MM.1S (cell line): ENCODE results near the gene VAMP2.

ENCODE experiments used
- DNase-seq: peaks from one replicate; pipeline ENCODE4 v3.0.0-alpha.2; 2015
- H2AFZ ChIP-seq: fragments of 300-600 bp; sonication (generic); 2 replicates; pipeline ENCODE4 v1.6.0; 2016; ENCODE audit warnings: antibody characterized with exemption, low read length
- H3F3A ChIP-seq: fragments of 300-600 bp; sonication (generic); 2 replicates; pipeline ENCODE4 v1.6.1; 2016; ENCODE audit warnings: mild to moderate bottlenecking, antibody characterized with exemption, low read length, moderate library complexity, mixed read lengths; ENCODE audit not compliant: insufficient read depth
- H3K27ac ChIP-seq: fragments of 300-600 bp; sonication (generic); 2 replicates; pipeline ENCODE4 v1.5.1; 2016; ENCODE audit warnings: mild to moderate bottlenecking, low read length
- H3K27me3 ChIP-seq: fragments of 300-600 bp; sonication (generic); replicated peaks from 2 replicates; pipeline ENCODE4 v1.6.0; 2016; ENCODE audit warnings: low read length; ENCODE audit not compliant: insufficient read depth
- H3K36me3 ChIP-seq: fragments of 300-600 bp; sonication (generic); replicated peaks from 2 replicates; pipeline ENCODE4 v1.6.1; 2016; ENCODE audit warnings: mild to moderate bottlenecking, low read length, mixed read lengths; ENCODE audit not compliant: insufficient read depth
- H3K4me1 ChIP-seq: fragments of 300-600 bp; sonication (generic); 2 replicates; pipeline ENCODE4 v1.6.1; 2016; ENCODE audit warnings: low read length, mixed read lengths
- H3K4me2 ChIP-seq: fragments of 300-600 bp; sonication (generic); 2 replicates; pipeline ENCODE4 v1.6.0; 2016; ENCODE audit warnings: low read depth, low read length
- H3K4me3 ChIP-seq: fragments of 300-600 bp; sonication (generic); 2 replicates; pipeline ENCODE4 v1.5.1; 2016; ENCODE audit warnings: low read length, mixed read lengths
- H3K79me2 ChIP-seq: fragments of 300-600 bp; sonication (generic); 2 replicates; pipeline ENCODE4 v1.6.1; 2016; ENCODE audit warnings: mixed run types, low read length, mixed read lengths
- H3K9ac ChIP-seq: fragments of 300-600 bp; sonication (generic); 2 replicates; pipeline ENCODE4 v1.6.1; 2016; ENCODE audit warnings: low read length, mixed read lengths
- H3K9me2 ChIP-seq: fragments of 300-600 bp; sonication (generic); replicated peaks from 2 replicates; pipeline ENCODE4 v1.6.1; 2016; ENCODE audit warnings: mild to moderate bottlenecking, low read length, mixed read lengths; ENCODE audit not compliant: insufficient read depth
- H3K9me3 ChIP-seq: fragments of 300-600 bp; sonication (generic); replicated peaks from 2 replicates; pipeline ENCODE4 v1.6.1; 2016; ENCODE audit warnings: mild to moderate bottlenecking, low read length, mixed read lengths; ENCODE audit not compliant: insufficient read depth
- H4K20me1 ChIP-seq: fragments of 300-600 bp; sonication (generic); 2 replicates; pipeline ENCODE4 v1.6.1; 2016; ENCODE audit warnings: mild to moderate bottlenecking, low read length, moderate library complexity, mixed read lengths; ENCODE audit not compliant: insufficient read depth
- CTCF ChIP-seq: fragments of 300-600 bp; sonication (generic); IDR thresholded peaks from 2 replicates; pipeline ENCODE4 v1.5.1; 2016; ENCODE audit warnings: antibody characterized with exemption, low read length, mixed read lengths
- EZH2 ChIP-seq: fragments of 300-600 bp; sonication (generic); optimal IDR thresholded peaks from 2 replicates; pipeline ENCODE3; 2017; ENCODE audit warnings: low read depth, mild to moderate bottlenecking, antibody characterized with exemption, low read length, mixed read lengths
- EZH2phosphoT487 ChIP-seq: fragments of 300-600 bp; sonication (generic); IDR thresholded peaks from 2 replicates; pipeline ENCODE4 v1.6.1; 2018; ENCODE audit warnings: antibody characterized with exemption, low read length

The VAMP2 gene

GRCh38 chr17:8188263-8188839, 25.6 kb upstream of the VAMP2 start:
- Histone ChIP-seq H3K9ac (peak overlapping the region; percentile 85), H4K20me1 (no peaks in the 10 kb centered on the region), H3K27me3 (no peaks in the 10 kb centered on the region), H3K4me3 (peak overlapping the region; percentile 86), H3K79me2 (peaks cover 17% of the 10 kb centered on the region), H3K27ac (peak overlapping the region; percentile 84; the same call in 1 of the 2 replicates), H3K4me2 (peak overlapping the region; percentile 89), H3K9me2 (no peaks in the 10 kb centered on the region), H2AFZ (no peak overlapping the region; the same call in 1 of the 2 replicates), H3F3A (peaks cover 50% of the 10 kb centered on the region), H3K9me3 (no peaks in the 10 kb centered on the region), H3K36me3 (no peaks in the 10 kb centered on the region), H3K4me1 (peaks cover 27% of the 10 kb centered on the region)
- no peak for DNase-seq
- TF ChIP-seq CTCF (no peak), EZH2phosphoT487 (no peak), EZH2 (no peak)

DNA sequence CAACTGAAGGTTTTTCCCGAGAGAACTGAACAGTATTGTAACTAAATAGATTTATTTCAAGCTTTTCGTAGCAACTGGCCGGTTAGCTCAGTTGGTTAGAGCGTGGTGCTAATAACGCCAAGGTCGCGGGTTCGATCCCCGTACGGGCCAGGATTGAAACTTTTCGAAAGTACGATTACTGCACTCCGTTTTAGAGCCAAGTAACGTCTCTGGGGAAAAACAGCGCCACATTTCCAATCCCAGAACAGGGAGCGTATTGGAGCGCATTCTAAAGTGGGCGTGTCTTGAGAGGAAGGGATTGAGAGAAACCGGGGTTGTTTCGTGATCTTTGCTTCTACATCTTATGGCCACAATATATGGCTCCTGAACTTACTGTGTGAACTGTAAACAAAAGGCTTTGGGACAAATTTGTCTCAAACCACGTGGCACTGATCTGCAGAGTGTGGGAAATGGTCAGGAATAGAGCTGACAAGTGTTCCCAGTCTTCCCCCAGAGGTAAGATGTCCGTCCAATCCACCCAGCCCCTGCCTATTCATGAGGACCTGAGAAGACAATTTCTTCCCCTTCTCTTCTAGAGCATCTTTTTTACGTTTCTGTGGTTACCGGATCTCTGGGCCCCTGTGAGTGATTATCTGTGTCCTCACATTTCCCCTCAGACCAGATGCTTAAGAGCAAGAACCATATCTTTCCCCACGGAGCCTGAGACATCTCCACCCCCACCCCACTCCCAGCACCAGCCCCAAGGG, 24.9 kb upstream of the VAMP2 start:
- Histone ChIP-seq H3K9me3 (no peaks in the 10 kb centered on the region), H3K4me1 (peaks cover 26% of the 10 kb centered on the region), H3K27ac (peak overlapping the region; percentile 84), H3K4me2 (peak overlapping the region; percentile 89), H3F3A (peaks cover 50% of the 10 kb centered on the region), H3K36me3 (no peaks in the 10 kb centered on the region), H3K27me3 (peaks cover under 1% of the 10 kb centered on the region; the same call in 1 of the 2 replicates), H4K20me1 (no peaks in the 10 kb centered on the region), H3K79me2 (peaks cover 17% of the 10 kb centered on the region), H2AFZ (no peak overlapping the region), H3K9me2 (no peaks in the 10 kb centered on the region), H3K4me3 (peak overlapping the region; percentile 94), H3K9ac (peak overlapping the region; percentile 88)
- peak; percentile 96 for DNase-seq
- no peak for TF ChIP-seq EZH2phosphoT487
- TF ChIP-seq CTCF: no peak
- TF ChIP-seq EZH2: no peak

DNA sequence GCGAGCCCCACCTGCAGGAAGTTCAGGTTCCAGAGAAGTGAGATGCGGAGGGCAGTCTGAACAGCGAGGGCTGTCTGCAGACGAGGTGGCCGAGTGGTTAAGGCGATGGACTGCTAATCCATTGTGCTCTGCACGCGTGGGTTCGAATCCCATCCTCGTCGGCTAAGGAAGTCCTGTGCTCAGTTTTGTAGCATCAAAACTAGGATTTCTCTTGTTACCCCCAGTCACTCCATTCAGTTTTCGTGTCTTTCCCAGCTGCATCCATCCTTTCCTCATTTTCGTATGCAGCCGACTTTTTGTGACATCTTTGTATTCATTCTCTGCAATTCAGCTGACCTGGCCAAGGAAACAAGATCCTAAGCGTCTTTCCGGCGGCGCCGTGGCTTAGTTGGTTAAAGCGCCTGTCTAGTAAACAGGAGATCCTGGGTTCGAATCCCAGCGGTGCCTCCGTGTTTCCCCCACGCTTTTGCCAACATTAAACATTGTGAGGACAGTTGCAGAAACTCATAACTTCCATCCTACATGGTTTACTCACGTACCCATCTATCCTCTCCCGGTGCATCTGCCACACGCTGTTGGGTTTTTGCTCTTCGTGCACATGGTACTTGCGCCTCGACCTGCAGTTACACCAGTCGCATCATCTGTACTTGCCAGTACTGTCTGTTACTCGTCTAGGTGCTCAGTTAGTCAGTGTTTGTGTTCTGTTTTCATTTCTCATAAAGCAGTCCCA, 24.2 kb upstream of the VAMP2 start:
- Histone ChIP-seq H3K27me3 (peaks cover 3% of the 10 kb centered on the region; the same call in 1 of the 2 replicates), H3F3A (peaks cover 50% of the 10 kb centered on the region), H2AFZ (peak overlapping the region; percentile 76; the same call in 1 of the 2 replicates), H4K20me1 (no peaks in the 10 kb centered on the region), H3K4me1 (peaks cover 22% of the 10 kb centered on the region), H3K27ac (peak overlapping the region; percentile 84), H3K4me2 (peak overlapping the region; percentile 70), H3K9me2 (no peaks in the 10 kb centered on the region), H3K36me3 (no peaks in the 10 kb centered on the region), H3K4me3 (peak overlapping the region; percentile 94), H3K79me2 (peaks cover 17% of the 10 kb centered on the region), H3K9me3 (no peaks in the 10 kb centered on the region), H3K9ac (peak overlapping the region; percentile 88)
- no peak for TF ChIP-seq EZH2
- TF ChIP-seq CTCF: peak; percentile 41
- TF ChIP-seq EZH2phosphoT487: no peak
- DNase-seq: peak; percentile 91
